Mesendoderm (in vitro differentiated cells): ENCODE data around the gene PCBP3.

Experiments
- DNase-seq: peaks from one replicate; pipeline ENCODE4 v3.0.0; 2013
- H2AK5ac ChIP-seq: 2 replicates; pipeline ENCODE4 v1.6.1; 2013; ENCODE audit warnings: low read length, inconsistent platforms
- H2BK120ac ChIP-seq: 2 replicates; pipeline ENCODE4 v1.6.1; 2013; ENCODE audit warnings: low read depth, mild to moderate bottlenecking, low read length, moderate library complexity, mixed read lengths
- H2BK15ac ChIP-seq: replicated peaks from 2 replicates; pipeline ENCODE4 v1.6.1; 2013; ENCODE audit warnings: low read depth, mild to moderate bottlenecking, moderate library complexity
- H2BK5ac ChIP-seq: 2 replicates; pipeline ENCODE4 v1.6.1; 2013; ENCODE audit warnings: low read length, inconsistent platforms
- H3K18ac ChIP-seq: 2 replicates; pipeline ENCODE4 v1.6.1; 2013; ENCODE audit warnings: mild to moderate bottlenecking, low read length, mixed read lengths
- H3K23ac ChIP-seq: one replicate; pipeline ENCODE4 v1.6.1; 2013; ENCODE audit warnings: low read length
- H3K27ac ChIP-seq: 2 replicates; pipeline ENCODE4 v1.5.1; 2013; ENCODE audit warnings: low read depth, mild to moderate bottlenecking, inconsistent platforms, low read length, moderate library complexity
- H3K27me3 ChIP-seq: 2 replicates; pipeline ENCODE4 v1.6.1; 2013; ENCODE audit warnings: low read length, control low read depth, mild to moderate bottlenecking, inconsistent platforms; ENCODE audit not compliant: insufficient read depth, poor library complexity
- H3K36me3 ChIP-seq: 2 replicates; pipeline ENCODE4 v1.6.1; 2013; ENCODE audit warnings: low read length, inconsistent platforms; ENCODE audit not compliant: control insufficient read depth, insufficient read depth
- H3K4ac ChIP-seq: one replicate; pipeline ENCODE4 v1.6.1; 2013; ENCODE audit warnings: low read depth, mild to moderate bottlenecking, low read length, moderate library complexity
- H3K4me1 ChIP-seq: 2 replicates; pipeline ENCODE4 v1.6.1; 2013; ENCODE audit warnings: low read depth, low read length, inconsistent platforms; ENCODE audit not compliant: control insufficient read depth
- H3K4me2 ChIP-seq: 2 replicates; pipeline ENCODE4 v1.6.1; 2013; ENCODE audit warnings: low read length
- H3K4me3 ChIP-seq: 2 replicates; pipeline ENCODE4 v1.5.1; 2013; ENCODE audit warnings: mild to moderate bottlenecking, low read length
- H3K56ac ChIP-seq: one replicate; pipeline ENCODE4 v1.6.1; 2013; ENCODE audit warnings: low read length
- H3K79me1 ChIP-seq: 2 replicates; pipeline ENCODE4 v1.6.1; 2013; ENCODE audit warnings: low read length, inconsistent platforms
- H3K79me2 ChIP-seq: 2 replicates; pipeline ENCODE4 v1.6.1; 2013; ENCODE audit warnings: mild to moderate bottlenecking, low read length; ENCODE audit not compliant: control insufficient read depth, insufficient read depth
- H3K9ac ChIP-seq: 2 replicates; pipeline ENCODE4 v1.6.1; 2013; ENCODE audit warnings: low read length, inconsistent platforms
- H4K5ac ChIP-seq: one replicate; pipeline ENCODE4 v1.6.1; 2013; ENCODE audit warnings: low read length
- H4K8ac ChIP-seq: one replicate; pipeline ENCODE4 v1.6.1; 2013; ENCODE audit warnings: low read depth, mild to moderate bottlenecking, control low read depth, low read length, moderate library complexity
- WGBS: extraction: QIAGEN DNeasy Blood & Tissue Kit; methylation state at CpG from one replicate; pipeline ENCODE4 v1.1.7; 2013; ENCODE audit warnings: low lambda C conversion rate, missing lambda C conversion rate; ENCODE audit not compliant: insufficient coverage; ENCODE audit errors: extremely low coverage; 5-methylcytosine and 5-hydroxymethylcytosine counted together

The PCBP3 gene

DNA sequence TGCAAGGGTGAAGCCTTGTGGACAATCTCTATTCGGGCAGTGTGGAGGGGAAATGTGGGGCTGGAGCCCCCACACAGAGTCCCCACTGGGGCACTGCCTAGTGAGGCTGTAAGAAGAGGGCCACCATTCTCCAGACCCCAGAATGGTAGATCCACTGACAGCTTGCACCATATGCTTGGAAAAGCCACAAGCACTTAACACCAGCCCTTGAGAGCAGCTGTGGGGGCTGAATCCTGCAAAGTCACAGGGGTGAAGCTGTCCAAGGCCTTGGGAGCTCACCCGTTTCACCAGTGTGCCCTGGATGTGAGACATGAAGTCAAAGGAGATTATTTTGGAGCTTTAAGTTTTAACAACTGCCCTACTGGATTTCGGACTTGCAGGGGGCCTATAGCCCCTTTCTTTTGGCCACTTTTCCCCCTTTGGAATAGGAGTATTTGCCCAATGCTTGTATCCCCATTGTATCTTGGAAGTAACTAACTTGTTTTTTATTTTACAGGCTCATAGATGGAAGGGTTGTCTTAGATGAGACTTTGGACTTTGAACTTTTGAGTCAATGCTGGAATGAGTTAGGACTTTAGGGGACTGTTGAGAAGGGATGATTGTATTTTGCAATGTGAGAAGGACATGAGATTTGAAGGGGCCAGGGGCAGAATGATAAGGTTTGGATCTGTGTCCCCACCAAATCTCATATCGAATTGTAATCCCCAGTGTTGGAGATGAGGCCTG is 321.7 kb downstream of the PCBP3 start:
- no peaks in the 10 kb centered on the region for H3K36me3 ChIP-seq
- no peak overlapping the region for H3K18ac ChIP-seq
- no peak overlapping the region for H3K4ac ChIP-seq
- H3K27ac ChIP-seq, result no peak overlapping the region
- no peak overlapping the region for H2BK15ac ChIP-seq
- H2BK5ac ChIP-seq, result no peak overlapping the region
- no peak overlapping the region for H4K5ac ChIP-seq
- no peak overlapping the region for H2BK120ac ChIP-seq
- no peak overlapping the region for H3K56ac ChIP-seq
- H3K4me3 ChIP-seq, result no peak overlapping the region
- no peak overlapping the region for H3K23ac ChIP-seq
- H2AK5ac ChIP-seq, result no peak overlapping the region
- no peak overlapping the region for H3K4me2 ChIP-seq
- no CpG with 5 or more reads among the region's 4 CpGs for WGBS
- H3K27me3 ChIP-seq, result no peaks in the 10 kb centered on the region
- H4K8ac ChIP-seq, result no peak overlapping the region
- no peaks in the 10 kb centered on the region for H3K79me2 ChIP-seq
- no peak overlapping the region for H3K9ac ChIP-seq
- no peak for DNase-seq
- H3K79me1 ChIP-seq, result no peaks in the 10 kb centered on the region
- no peaks in the 10 kb centered on the region for H3K4me1 ChIP-seq

DNA sequence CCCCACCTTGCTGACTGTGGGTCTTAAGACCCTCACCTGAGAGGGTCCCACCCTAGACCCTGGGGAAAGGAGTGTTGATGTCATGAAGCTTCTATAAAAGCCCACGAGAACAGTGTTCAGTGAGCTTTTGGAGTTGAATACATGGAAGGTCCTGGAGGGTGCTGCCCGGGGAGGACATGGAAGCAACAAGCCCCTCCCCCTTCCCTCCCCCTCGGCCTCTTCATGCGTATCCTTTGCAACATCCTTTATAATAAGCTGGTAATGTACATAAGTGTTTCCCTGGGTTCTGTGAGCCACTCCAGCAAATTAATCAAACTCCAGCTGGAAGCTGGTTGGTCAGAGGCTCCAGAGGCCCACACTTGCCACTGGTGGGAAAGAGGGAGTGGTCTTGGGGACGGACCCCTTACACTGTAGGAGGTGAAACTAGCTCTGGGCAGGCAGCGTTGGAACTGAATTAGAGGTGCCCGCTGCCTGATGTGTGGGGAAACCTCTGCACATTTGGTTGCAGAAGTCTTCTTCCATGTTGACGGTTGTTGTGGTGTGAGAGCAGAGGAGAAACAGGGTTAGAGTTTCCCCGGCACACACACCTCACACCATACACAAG is 323.4 kb downstream of the PCBP3 start:
- no peak overlapping the region for H3K4me2 ChIP-seq

DNA sequence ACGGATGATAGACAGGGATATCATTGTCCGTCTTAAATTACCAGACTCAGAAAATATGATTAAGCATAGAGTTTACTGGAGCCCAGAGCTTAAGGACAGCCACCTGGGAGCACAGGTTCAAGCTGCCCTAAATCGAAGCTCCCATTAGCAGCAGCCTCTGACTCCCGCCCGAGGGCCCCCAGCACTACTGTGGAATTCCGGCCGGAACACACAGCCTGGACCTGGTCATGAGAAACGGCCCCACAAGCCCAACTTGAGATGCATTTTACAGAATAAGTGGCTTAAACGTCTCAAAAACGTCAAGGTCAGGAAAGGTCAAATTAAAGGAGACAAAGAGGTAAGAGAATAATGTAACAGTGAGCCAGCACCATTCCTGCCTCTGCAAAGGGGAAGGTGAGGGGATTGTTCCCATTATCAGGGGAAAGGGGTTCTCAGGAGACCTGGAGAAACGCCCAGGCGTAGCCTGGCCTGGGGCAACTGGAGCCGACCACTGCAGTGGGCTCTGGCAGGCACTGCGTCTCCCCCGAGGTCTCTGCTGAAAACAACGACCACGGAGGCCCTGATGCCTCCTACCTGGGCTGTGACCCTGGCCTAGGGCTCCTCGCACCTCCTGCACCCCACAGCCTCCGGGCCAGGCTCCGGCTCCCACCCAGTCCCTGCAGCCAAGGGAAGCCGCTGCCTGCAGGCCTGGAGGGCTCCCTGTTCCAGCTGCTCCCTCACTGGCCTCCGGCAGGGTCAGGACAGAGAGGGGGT is 326.6 kb downstream of the PCBP3 start:
- H3K9ac ChIP-seq, result peak overlapping the region; percentile 55
- H2BK15ac ChIP-seq, result no peak overlapping the region
- no peaks in the 10 kb centered on the region for H3K79me2 ChIP-seq
- H3K56ac ChIP-seq, result peak overlapping the region; percentile 81
- no peak overlapping the region for H3K18ac ChIP-seq
- H4K5ac ChIP-seq, result no peak overlapping the region
- no peak for DNase-seq
- H2BK120ac ChIP-seq, result no peak overlapping the region
- no peak overlapping the region for H2AK5ac ChIP-seq
- H3K27ac ChIP-seq, result no peak overlapping the region
- WGBS, result no CpG with 5 or more reads among the region's 22 CpGs
- no peaks in the 10 kb centered on the region for H3K36me3 ChIP-seq
- H2BK5ac ChIP-seq, result peak overlapping the region; percentile 79
- peaks cover 2% of the 10 kb centered on the region for H3K4me1 ChIP-seq
- H3K4me3 ChIP-seq, result no peak overlapping the region
- H4K8ac ChIP-seq, result no peak overlapping the region
- no peaks in the 10 kb centered on the region for H3K27me3 ChIP-seq
- H3K4ac ChIP-seq, result no peak overlapping the region
- H3K23ac ChIP-seq, result no peak overlapping the region
- no peak overlapping the region for H3K4me2 ChIP-seq
- H3K79me1 ChIP-seq, result no peaks in the 10 kb centered on the region

More for the DNA sequence above, 323.4 kb downstream of the PCBP3 start:
- Histone ChIP-seq H3K9ac (no peak overlapping the region), H3K18ac (no peak overlapping the region), H2BK15ac (no peak overlapping the region), H3K36me3 (no peaks in the 10 kb centered on the region), H3K4me1 (peaks cover 2% of the 10 kb centered on the region), H4K5ac (no peak overlapping the region), H3K4me3 (no peak overlapping the region), H2BK5ac (no peak overlapping the region), H2AK5ac (no peak overlapping the region), H3K27me3 (no peaks in the 10 kb centered on the region), H3K56ac (no peak overlapping the region), H3K23ac (no peak overlapping the region), H2BK120ac (no peak overlapping the region), H3K27ac (no peak overlapping the region), H3K4ac (no peak overlapping the region), H3K79me2 (no peaks in the 10 kb centered on the region), H4K8ac (no peak overlapping the region), H3K79me1 (no peaks in the 10 kb centered on the region)
- DNase-seq, result no peak
- no CpG with 5 or more reads among the region's 9 CpGs for WGBS

DNA sequence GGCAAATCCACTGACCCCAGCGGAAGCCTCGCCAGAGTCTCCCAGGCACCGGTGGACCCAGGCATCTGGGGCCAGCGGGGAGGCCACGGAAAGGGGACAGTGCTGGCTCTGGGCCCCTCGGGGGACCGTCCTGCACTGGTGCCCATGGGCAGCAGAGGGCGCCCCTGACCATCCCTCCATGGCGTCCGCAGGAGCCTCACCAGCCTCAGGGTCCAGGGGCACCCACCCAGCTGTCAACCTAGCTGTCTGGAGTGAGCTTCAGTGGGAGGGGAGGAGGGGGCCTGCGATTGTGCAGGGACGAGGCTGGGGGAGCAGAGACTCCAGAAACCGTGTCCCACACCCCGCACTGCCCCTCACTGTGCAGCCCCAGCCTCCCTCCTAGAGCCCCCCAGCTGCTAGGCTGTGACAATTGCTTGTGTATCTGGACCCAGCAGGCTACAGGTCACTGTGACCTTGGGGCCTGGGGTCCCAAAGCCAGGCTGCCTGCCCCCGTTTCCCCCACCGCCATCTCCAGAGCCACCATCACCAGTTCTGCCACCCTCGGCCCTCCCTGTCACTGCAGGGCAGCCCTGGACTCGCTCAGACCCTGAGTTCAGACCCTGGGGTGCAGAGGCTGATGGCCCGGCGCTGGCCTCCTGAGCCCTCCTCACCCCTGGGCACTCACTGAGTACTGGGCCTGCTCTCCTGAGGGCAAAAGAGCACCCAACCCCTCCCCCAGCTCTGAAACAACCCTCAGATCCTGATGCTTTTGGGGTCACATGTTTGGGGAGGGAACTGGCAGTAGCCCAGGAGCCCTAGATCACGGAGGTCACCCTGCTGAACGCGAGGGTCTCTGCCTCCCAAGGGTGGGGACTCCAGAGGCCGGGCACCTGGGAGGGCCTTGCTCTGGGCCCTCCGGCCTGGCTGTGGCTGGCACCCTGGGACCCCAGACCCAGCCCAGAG is 327.4 kb downstream of the PCBP3 start:
- no peak overlapping the region for H3K4me3 ChIP-seq
- H3K56ac ChIP-seq, result peak overlapping the region; percentile 81
- no peaks in the 10 kb centered on the region for H3K79me1 ChIP-seq
- H3K27ac ChIP-seq, result no peak overlapping the region
- H2BK120ac ChIP-seq, result no peak overlapping the region
- no CpG with 5 or more reads among the region's 25 CpGs for WGBS
- peak overlapping the region; percentile 8 for H3K4ac ChIP-seq
- H3K36me3 ChIP-seq, result no peaks in the 10 kb centered on the region
- no peaks in the 10 kb centered on the region for H3K79me2 ChIP-seq
- H3K4me2 ChIP-seq, result no peak overlapping the region
- no peak overlapping the region for H2AK5ac ChIP-seq
- H2BK15ac ChIP-seq, result no peak overlapping the region
- peak overlapping the region; percentile 55 for H3K9ac ChIP-seq
- peak overlapping the region; percentile 9 for H3K18ac ChIP-seq
- peak overlapping the region; percentile 79 for H2BK5ac ChIP-seq
- H3K4me1 ChIP-seq, result peaks cover 2% of the 10 kb centered on the region
- no peaks in the 10 kb centered on the region for H3K27me3 ChIP-seq
- no peak overlapping the region for H3K23ac ChIP-seq
- no peak overlapping the region for H4K5ac ChIP-seq
- no peak overlapping the region for H4K8ac ChIP-seq
- DNase-seq, result peak; percentile 61

DNA sequence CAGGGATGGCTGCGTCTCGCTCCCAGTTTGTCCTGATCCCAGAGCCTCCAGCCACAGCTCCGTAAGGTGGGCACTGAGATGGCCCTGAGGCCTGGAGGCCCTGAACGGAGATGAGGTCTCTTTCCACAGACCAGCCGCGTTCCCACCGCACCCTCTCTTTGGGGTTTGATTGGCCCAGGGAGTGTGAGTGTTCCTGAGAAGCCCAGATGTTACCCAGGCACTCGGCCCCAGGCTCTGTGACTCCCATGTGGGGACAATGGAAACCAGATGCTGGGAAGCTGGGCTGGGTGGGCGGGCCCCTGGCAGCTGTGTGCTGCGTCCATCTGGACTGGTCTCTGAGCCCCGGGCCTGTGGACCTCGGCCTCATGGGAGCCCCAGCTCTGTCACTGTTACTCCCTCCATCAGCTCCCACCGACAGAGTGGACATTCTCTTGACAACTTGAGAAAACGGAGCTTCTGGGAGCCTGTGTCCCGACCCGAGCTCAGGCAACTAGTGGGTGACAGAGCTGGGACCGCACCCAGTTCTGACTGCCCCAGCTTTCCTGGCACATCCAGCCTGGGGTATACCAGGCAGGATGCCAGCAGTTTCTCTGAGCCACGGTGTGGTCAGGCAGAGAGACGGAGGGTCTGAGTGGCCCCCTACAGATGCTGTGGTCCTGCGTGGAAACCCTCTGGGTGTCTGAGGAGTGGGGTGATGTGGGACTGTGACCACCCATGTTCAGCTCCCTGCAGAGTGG is 328.3 kb downstream of the PCBP3 start:
- H3K4ac ChIP-seq, result peak overlapping the region; percentile 93
- H3K79me2 ChIP-seq, result no peaks in the 10 kb centered on the region
- H4K8ac ChIP-seq, result no peak overlapping the region
- H2BK120ac ChIP-seq, result peak overlapping the region; percentile 31
- no peak overlapping the region for H3K4me3 ChIP-seq
- WGBS, result no CpG with 5 or more reads among the region's 20 CpGs
- H2BK5ac ChIP-seq, result peak overlapping the region; percentile 82
- peak overlapping the region; percentile 98 for H3K9ac ChIP-seq
- H3K18ac ChIP-seq, result peak overlapping the region; percentile 84
- peaks cover 4% of the 10 kb centered on the region for H3K4me1 ChIP-seq
- H3K23ac ChIP-seq, result no peak overlapping the region
- H2AK5ac ChIP-seq, result peak overlapping the region; percentile 93
- H3K4me2 ChIP-seq, result no peak overlapping the region
- no peak overlapping the region for H2BK15ac ChIP-seq
- H3K27ac ChIP-seq, result peak overlapping the region; percentile 100
- no peaks in the 10 kb centered on the region for H3K79me1 ChIP-seq
- no peaks in the 10 kb centered on the region for H3K36me3 ChIP-seq
- H3K27me3 ChIP-seq, result no peaks in the 10 kb centered on the region
- H4K5ac ChIP-seq, result no peak overlapping the region
- DNase-seq, result peak; percentile 37
- H3K56ac ChIP-seq, result peak overlapping the region; percentile 100
